NT2/D1 (cell line): ENCODE results near the gene CH25H.

Source experiments
- SUZ12 ChIP-seq: IDR thresholded peaks from 2 replicates; pipeline ENCODE4 v1.6.1; 2011; ENCODE audit not compliant: insufficient read length, insufficient read depth; ENCODE audit errors: extremely low read depth
- YY1 ChIP-seq: IDR thresholded peaks from 2 replicates; pipeline ENCODE4 v1.6.1; 2011; ENCODE audit not compliant: insufficient read length, insufficient read depth
- ZNF274 ChIP-seq: IDR thresholded peaks from 2 replicates; pipeline ENCODE4 v1.6.1; 2011; ENCODE audit warnings: mild to moderate bottlenecking, low read depth, low read length

- TF ChIP-seq YY1 (no peak), ZNF274 (no peak), SUZ12 (no peak)
These were observed 23.5 kb downstream of the CH25H start for GRCh38 chr10:89183571-89183970.
